DMS 273 (cell line): ENCODE measurements around the gene CMTM6.
A peak's percentile ranks its signal among the peaks of the same experiment; 100 is the strongest.
"Not testable (repeated sequence)": the region's sequence is repeated elsewhere in the genome, so short reads cannot be mapped to it uniquely, and the experiment has no call there.

ENCODE experiments used
- DNase-seq: peaks from one replicate; lab custom pipeline; 2025; ENCODE audit not compliant: unreplicated experiment; lab: John Stamatoyannopoulos, UW

The CMTM6 gene

DNA sequence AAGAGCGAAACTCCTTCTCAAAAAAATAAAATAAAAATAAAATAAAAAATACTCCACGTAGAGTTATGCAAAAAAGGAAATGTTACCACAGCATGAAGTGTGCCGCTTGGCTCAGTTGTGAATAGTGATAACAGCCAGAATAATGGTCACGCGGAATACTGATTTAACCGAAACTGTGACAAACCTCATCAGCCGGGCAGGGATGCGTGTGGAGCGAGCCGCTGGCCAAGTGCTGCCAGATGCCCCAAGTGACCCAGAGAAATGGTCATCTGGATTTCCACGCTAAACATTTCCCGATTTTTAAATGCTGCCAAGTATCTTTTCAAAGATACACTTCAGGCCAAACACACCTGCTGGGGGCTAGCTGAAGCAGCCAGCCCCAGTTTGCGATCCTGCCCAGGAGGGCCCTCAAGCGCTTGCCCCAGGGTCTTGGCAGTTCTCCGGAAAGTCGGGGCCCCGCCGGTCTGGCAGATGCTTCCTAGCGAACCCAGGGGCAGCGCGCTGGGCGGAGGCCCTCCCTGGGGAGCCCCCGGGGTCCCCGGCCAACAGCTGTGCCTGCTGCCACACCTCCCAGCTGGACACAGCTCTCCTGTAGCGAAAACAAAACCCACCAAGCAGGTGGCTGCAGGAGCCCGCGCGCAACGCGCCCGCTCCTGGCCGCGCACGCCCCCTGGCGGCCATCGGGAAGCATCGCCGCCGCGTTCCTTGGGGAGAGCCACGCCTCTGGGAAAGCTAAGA lies 35.1 kb downstream of the CMTM6 start:
- peak; percentile 86 for DNase-seq

DNA sequence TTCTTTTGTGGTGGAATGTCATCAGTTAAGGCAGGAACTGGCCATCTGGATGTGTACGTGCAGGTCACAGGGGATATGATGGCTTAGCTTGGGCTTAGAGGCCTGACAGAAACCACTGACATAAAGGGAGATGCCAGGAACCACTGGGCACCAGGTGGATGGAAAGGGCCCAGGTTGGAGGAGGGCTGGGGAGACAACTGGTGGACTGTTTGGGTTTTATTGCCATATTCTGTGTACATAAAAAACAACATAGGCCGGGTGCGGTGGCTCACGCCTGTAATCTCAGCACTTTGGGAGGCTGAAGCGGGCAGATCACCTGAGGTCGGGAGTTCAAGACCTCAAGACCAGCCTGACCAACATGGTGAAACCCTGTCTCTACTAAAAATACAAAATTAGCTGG lies 35.8 kb downstream of the CMTM6 start:
- DNase-seq: not testable (repeated sequence)

DNA sequence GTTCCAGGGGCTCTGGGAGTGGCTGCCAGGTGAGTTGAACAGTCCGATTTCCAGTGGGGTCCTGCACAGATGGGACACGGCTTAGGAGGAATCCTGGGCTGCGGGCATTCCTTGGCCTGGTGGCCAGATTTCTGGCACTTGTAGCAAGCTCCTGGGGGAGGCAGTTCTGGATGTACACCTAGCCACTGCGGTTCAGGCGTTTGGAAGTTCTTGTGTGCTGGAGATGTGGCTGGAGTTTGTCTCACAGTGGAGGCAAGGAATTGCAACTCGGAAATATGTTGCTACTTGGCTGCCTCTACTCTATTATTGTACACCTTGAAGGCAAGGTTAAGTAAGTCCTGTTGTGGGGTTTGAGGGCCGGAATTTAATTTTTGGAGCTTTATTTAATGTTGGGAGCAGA lies 37.9 kb downstream of the CMTM6 start:
- DNase-seq: not testable (repeated sequence)

DNA sequence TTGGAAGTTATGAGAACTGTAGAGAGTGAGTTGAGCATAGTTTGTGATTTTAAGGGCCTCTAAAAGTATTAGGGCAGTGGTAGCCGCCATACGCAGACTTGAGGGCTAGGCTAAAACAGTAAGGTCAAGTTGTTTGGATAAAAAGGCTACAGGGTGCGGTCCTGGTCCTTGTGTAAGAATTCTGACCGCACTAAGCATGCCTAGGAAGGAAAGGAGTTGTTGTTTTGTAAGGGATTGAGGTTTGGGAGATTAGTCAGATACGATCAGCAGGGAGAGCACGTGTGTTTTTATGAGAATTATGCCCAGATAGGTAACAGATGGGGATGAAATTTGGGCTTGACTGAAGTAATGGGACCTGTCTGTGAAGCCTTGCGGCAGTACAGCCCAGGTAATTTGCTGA lies 39.2 kb downstream of the CMTM6 start:
- DNase-seq: not testable (repeated sequence)

DNA sequence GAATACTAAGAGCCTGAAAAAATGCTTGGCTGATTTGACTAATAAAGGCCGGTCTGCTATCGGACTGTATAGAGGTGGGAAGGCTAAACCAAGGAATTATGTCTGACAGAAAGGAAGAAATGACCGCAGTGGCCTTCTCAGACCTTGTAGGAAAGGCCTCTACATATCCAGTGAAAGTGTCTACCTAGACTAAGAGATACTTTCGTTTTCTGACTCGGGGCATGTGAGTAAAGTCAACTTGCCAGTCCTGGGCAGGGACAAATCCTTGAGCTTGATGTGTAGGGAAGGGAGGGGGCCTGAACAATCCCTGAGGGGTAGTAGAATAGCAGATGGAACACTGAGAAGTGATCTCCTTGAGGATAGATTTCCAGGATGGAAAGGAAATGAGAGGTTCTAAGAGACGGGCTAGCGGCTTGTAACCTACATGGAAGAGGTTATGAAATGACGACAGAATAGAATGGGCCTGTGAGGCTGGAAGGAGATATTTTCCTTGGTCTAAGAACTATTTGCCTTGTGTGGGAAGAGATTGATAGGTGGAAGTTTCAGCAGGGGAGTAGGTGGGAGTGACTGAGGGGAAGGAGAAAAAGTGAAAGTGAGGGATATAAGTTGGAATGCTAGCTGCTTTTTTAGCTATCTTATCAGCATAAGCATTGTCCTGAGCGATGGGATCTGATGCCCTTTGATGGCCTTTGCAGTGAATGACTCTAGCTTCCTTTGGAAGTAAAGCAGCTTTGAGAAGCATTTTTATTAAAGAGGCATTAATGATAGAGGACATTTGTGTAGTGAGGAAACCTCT lies 40.3 kb downstream of the CMTM6 start:
- not testable (repeated sequence) for DNase-seq

DNA sequence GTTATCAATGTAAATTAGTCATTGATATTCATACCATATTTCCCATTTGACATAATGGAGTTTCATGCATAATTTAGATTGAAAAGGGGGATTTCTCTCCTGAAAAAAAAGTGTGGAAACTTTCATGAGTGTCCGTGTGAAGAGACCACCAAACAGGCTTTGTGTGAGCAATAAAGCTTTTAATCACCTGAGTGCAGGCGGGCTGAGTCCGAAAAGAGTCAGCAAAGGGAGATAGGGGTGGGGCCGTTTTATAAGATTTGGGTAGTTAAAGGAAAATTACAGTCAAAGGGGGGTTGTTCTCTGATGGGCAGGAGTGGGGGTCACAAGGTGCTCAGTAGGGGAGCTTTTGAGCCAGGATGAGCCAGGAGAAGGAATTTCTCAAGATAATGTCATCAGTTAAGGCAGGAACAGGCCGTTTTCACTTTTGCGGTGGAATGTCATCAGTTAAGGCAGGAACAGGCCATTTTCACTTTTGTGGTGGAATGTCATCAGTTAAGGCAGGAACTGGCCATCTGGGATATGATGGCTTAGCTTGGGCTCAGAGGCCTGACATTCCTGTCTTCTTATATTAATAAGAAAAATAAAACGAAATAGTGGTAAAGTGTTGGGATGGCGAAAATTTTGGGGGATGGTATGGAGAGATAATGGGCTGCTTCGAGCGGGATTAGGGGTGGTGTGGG lies 41.7 kb downstream of the CMTM6 start:
- not testable (repeated sequence) for DNase-seq

DNA sequence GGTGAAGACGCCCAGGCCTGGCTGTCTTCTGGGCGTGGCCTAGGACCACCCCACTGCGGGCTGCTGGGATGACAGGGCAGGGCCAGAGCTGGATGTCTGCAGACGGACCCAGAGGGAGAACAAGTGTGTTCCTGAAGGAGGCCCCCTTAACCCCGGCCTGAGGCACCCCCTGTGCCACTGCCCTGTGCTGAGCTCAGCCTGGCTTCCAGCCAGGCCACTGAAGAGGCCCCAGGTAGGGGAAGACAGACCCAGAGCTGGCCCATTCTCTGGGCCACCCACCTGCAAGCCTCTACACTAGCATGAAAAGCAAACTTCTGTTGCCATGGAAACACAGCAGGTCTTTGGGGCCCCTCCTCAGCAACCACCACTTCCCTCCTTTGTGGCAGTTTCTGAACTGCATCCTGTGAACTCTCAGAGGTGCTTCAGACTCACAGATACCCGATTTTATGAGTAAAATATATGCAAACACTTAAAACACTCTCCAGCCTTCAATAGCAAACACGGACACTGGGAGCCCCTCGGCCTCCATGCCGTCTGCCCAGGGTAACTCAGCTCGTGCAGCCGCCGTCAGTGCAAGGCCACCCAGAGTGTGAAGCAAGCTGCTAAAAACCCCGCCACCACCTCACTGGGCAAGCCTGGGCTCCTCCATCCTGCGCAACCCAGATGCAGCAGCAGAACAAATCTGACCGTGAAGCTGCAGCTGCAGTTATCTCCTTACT lies 42.5 kb downstream of the CMTM6 start:
- peak; percentile 51 for DNase-seq

DNA sequence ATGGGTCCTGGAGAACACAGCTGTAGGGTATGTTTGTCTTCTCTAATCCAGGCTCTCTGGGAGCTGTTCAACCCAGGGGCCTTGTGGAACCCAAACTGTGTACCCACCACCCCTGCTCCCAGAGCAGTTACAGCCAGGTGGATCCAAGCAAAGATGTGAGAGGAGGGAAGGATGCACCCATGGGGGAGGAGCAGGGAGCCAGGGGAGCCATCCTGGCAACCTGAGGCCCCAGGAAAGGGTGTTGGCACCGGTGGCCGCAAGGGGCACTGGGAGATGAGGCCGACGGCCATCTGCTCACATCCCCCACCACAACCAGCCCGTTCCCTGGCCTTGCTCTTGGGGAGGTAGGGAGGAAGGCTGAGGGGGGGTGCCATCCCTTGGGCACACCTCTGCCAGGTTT lies 43.2 kb downstream of the CMTM6 start:
- peak; percentile 23 for DNase-seq

DNA sequence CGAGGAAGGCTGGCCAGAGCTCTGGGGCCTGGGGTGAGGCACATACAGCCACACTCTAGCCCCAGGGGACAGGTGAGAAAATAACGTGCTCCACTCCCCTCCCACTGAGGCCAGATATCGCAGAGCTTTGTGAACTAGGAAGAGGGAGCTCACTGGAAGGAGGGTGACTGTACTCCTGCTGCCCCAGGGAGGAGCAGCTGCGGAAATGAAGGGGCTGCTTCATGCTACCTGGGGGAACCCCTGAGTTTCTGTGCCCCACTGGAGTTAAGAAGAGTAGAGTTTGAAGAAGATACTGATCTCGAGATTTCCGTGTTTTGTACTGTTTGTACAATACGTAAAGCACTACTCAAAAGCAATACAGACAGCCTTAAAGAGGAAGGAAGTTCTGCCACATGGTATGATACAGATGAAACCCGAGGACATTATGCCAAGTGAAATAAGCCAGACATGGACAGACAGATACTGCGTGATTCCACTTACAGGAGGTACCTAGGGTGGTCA lies 44.6 kb downstream of the CMTM6 start:
- no peak for DNase-seq

DNA sequence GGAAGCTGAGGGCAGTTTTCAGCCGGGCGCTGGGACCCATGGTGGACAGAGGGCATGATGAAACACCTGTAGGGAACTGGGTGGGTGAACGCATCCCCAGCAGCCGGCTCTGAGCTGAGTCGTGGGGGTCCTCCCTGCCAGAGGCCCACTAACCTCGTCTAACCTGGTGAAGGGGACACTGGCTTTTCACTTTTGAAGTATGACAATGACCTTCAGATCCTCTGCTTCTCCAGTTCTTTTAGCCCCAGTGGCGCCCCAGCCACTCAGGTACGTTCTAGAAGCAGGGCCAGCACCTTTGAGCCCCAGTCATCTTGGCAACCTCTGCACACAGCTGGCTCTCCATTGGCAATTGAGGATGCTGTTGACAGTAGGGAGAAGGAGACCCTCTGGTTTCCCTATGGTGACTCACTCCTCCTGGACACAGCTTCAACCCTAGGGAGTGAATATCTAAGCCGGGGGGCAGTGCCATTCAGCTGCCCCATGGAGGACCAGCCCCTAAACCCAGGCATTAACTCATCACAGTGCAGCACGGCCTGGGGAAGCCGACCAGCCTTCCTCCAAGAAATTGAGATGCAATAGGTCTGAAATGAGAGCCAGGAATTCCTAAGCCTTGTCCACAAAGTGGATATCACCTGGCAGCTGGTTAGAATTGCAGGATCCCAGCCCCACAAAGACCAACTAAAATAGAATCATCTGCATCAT lies 46.1 kb downstream of the CMTM6 start:
- DNase-seq: no peak

DNA sequence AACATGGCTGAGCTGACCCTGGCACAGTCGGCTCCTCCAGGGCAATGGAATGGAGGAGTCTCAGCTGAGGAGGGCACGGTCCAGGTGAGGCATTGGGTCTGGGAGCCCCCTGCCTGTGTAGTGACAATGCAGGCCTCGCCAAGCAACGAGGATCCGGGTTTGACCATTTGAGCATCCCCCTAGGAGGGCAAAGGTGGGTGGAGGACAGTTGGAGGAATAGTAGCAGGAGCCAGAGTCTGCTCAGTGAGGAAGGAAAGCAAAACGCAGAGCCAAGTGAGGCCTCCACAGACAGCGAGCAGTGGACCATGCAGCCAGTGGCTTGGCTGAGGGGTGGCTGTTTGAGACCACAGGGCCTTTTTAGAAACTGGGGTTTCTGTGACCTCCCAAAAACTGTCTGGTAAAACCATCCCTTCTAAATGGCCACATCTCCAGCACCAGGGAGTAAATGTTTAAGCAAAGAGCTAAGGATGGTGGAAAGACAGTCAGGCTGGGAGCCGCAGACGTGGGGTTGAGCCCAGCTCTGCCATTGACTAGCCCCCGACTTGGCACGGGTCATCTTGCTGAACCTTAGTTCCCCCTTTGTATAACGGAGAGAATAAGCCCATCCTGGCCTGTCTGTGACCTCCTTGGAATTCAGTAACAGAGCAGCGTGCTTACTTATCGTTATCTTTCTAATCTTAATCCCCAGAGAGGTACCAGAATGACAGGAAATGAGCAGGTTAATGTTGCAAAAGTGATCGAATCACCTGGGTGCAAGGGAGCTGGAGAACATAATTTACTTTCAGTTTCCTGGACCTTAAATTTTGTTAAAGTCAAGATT lies 46.8 kb downstream of the CMTM6 start:
- no peak for DNase-seq

DNA sequence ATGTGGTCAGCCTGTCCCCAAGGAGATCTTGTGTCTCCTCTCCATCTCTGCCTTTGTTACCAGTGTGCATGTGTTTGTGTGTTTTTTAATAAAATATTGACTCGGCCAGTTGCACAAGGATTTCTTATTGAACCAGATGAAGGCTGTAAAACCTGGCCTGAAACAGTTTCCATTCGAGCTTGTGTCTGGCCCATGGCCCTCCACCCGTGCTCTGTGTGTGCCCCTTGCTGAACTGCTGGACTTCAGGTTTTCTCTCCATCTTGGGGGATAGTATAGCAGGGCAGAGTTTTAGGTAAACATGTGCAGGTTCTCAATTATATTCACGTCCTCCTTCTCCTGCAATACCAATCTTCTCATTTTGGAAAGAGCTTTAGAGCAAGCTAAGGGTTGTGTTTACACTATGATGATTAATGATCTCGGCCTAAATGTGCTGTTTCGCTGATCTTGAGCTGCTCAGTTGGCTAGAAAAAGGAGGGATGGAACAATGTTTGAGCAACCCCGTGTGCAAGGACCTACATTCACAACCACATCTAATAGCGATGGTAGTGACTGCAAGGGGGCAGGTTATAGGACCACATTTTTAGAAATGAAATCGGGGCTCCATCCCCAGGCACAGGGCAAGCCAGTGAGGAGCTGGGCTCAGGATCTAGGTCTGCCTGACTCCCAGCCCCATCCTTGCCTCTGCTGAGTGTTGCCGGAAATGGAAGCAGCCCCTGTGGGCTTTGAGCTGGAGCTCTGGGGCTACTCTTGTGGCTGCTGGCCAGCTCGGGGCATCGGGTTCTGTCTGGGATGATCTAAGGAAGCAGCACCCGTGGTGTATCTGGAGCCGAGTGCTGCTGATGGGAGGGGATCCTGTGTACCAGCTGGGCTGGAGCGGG lies 47.7 kb downstream of the CMTM6 start:
- DNase-seq: no peak

DNA sequence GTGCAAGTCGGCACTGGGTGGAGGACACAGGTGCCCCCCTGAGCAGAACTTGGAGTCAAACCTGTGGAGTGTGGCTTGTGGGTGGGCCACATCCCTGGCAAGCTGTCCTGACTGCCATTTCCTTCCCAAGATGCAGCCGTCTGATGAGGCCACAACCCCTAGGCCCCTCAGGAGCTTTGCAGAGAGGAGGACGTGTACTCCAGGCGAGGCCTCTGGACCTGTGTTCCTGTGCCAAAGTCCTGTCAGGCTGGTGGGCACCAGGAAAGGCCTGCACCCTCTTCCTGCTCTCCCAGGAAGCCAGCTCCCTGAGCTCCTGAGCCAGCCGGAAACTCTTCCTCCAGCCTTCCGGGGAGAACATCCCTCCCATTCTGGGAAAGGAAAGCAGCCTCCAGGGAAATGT lies 48.5 kb downstream of the CMTM6 start:
- DNase-seq: no peak

DNA sequence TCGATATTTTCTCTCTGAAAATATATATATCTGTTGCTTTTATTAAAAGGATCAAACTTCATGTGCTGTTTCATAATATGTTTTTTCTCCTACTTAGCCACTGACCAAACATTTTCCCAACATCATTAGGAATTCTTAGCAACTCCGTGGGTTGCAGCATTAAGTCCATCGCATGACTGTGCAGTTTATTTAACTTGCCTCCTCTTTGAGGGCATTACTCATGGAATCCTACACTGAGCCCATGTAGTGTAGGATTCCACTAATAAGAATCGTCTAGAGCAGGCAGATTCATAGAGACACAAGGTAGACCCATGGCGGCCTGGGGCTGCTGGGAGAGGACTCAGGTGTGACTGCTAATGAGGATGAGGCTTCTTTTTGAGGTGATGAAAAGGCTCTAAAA lies 49.3 kb downstream of the CMTM6 start:
- no peak for DNase-seq

DNA sequence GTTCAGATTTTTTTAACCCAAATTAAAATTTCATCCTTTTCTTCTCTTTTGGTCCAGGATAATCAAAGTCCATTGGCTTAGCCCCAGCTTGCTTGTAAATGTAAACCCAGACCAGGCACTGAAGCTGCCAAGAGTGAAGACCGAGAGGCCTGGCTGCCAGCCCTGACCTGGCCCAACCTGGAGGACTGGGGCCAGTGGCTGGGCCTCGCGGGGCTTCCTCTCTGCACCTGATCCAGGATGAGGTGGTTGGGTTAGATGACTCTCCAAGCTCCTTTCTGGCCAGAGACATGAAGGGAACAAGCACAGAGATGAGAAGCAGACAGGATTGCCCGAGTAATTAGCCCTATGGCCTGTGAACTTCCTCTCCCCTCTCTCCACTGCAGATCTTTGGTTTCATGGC lies 50.6 kb downstream of the CMTM6 start:
- no peak for DNase-seq

DNA sequence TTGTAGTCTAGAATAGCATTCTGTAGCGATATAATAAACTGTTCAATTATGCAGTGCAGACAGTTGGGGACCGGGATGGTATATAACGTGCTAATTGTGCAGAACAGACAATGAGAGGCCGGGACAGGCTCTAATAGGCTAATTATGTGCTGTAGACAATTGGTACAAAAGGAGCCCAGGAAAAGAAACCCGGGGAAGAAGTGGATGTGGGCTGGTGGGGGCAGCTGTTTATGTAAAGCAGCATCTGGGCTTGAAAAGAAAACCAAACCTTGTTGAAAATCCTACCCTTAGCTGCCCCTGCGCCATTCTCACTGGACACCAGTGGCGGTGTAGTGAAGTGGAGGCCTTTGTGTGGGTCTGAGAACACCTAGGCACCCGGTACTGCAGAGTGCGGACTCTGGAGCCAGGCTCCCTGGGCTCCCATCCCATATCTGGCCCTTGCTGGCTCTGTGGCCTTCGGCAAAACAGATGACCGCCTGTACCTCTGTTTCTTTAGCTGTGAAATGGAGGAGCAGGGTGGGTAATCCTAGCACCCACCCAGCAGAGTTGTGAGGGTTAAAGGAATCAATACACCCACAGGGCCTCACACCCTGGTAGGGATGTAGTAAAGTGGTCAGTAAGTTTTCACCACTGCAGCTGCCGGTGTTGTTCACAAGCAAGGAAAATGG lies 51.5 kb downstream of the CMTM6 start:
- DNase-seq: no peak

DNA sequence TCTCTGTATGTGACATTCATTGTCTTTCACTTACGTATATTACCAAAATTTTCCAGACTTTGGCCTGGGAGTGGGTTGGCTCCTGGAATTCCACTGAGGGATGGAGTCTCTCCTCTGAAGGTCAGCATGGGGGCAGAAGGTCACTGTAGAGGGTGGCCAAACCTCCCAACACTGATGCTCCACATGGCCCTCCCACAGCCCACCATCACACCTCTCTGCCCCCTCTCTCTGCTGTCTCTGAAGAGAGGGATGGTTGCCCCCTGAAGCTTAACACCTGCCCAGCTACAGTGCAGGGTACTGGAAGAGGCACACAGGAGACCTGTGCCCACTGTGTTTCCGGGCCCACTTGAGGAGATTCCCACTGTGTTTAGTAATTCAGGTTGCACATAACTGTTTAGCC lies 52.2 kb downstream of the CMTM6 start:
- no peak for DNase-seq

DNA sequence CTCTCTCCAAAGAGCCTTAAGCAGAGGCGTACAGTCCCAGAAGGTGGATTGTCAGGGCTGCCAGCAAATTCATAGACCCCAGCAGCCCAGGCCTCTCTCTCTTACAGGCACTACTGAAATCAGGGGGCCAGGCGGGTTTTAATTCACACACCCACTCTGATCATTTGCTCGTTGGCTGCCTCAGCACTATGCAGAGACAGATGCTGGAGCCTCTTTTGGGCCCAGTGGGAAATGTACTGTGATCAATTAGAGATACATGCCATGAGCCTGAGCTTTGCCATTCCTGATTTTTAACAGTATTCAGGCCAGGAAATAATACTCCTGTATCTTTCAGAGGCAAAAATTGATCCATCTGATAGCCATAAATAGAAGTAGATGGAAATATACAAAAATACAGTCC lies 53.0 kb downstream of the CMTM6 start:
- DNase-seq: no peak
